ENCODE results near the gene CATSPER3.

CATSPER3 gene

GRCh38 chr5:135011355-135012032 is 43.8 kb downstream of the CATSPER3 start:
- no peak for DNase-seq

GRCh38 chr5:135012033-135012588 is 44.4 kb downstream of the CATSPER3 start:
- no peak for DNase-seq

GRCh38 chr5:135012951-135013391 is 45.3 kb downstream of the CATSPER3 start:
- DNase-seq, result no peak

GRCh38 chr5:135013445-135013844 is 45.7 kb downstream of the CATSPER3 start:
- DNase-seq, result no peak

GRCh38 chr5:135013947-135014570 is 46.4 kb downstream of the CATSPER3 start:
- DNase-seq, result no peak

GRCh38 chr5:135015942-135016341 is 48.2 kb downstream of the CATSPER3 start:
- DNase-seq, result no peak

GRCh38 chr5:135016861-135017290 is 49.2 kb downstream of the CATSPER3 start:
- no peak for DNase-seq

- DNase-seq, result no peak
Observed at GRCh38 chr5:135018457-135018856, 50.8 kb downstream of the CATSPER3 start.

- DNase-seq, result no peak
Observed at GRCh38 chr5:135019314-135019713, 51.6 kb downstream of the CATSPER3 start.

- no peak for DNase-seq
Observed at GRCh38 chr5:135020111-135020895, 52.6 kb downstream of the CATSPER3 start.

- no peak for DNase-seq
Observed at GRCh38 chr5:135024956-135025729, 57.4 kb downstream of the CATSPER3 start.

GRCh38 chr5:135025730-135026644 is 58.3 kb downstream of the CATSPER3 start:
- DNase-seq, result no peak

- DNase-seq, result no peak
Observed at GRCh38 chr5:135026645-135027265, 59.0 kb downstream of the CATSPER3 start.

GRCh38 chr5:135027266-135027696 is 59.6 kb downstream of the CATSPER3 start:
- DNase-seq, result no peak

- no peak for DNase-seq
Observed at GRCh38 chr5:135027697-135028615, 60.2 kb downstream of the CATSPER3 start.

- no peak for DNase-seq
Observed at GRCh38 chr5:135028791-135029476, 61.2 kb downstream of the CATSPER3 start.

GRCh38 chr5:135029477-135030122 is 61.9 kb downstream of the CATSPER3 start:
- DNase-seq, result no peak

GRCh38 chr5:135030123-135030955 is 62.6 kb downstream of the CATSPER3 start:
- no peak for DNase-seq
